ENCODE measurements around the gene TMEM127.

Gene TMEM127

DNA sequence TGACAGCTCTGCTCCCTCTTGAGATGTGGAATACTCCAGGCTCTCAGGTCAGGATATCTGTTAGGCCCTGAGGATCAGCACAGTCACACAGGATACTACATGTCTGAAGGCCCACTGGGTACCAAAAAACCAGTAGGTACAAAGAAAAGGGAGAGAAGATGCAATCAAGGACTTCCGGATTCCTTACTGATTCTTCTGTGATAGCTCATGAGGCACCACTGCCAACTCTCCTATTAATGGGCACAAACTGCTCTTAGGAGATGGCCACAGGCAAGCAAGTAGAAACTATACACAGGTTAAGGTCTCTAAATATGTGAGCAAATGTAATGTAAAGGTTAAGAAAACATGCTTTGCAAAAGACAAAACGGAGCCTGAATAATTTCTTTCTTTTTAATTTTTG is 3.5 kb downstream of the TMEM127 start:
- no peak for DNase-seq

GRCh38 chr2:96261328-96262003 is 4.3 kb downstream of the TMEM127 start:
- DNase-seq, result no peak

DNA sequence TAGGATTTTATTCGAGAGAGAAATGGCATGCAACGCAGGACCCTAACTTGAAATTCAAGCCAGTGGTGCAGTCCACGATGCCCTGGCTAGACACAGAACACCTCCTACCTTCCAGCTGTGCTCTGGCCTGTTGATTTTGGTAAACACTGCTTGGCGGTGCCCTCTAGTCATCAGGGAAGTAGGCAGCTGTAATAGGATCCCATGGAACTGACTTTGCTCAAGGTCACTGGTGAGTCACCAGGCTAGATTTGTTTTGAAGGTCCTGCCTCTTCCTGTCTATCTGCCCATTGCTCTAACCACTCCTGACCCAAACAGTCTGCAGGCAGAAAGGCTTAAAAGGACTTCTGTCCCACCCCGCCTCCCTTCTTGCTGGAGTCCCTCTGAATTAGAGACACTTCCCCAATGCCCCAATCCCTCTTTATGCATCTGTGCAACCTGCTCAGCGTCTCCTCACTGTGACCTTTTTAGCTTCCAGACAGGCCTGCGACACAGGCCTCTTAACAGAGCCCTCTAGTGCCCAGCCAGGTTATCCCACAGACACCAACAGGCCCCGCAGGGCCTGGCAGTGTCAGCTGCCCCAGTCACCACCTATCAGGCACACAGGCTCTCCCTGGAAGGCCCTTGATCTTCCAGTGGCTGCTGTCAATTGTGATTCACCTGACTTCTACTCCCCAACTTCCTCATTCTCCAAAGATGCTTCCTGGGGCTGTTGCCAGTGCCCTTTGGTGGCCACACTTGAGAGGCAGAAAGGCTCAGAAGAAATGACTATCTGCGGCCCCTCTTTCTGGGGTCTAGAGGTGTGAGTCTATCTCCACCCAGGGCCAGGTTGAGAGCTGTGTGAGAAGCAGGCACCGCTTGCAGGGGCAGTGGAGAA is 5.2 kb downstream of the TMEM127 start:
- peak; percentile 58 for DNase-seq

- no peak for DNase-seq
Observed at GRCh38 chr2:96259497-96259921, 6.3 kb downstream of the TMEM127 start.

GRCh38 chr2:96258166-96259022 is 7.4 kb downstream of the TMEM127 start:
- no peak for DNase-seq

DNA sequence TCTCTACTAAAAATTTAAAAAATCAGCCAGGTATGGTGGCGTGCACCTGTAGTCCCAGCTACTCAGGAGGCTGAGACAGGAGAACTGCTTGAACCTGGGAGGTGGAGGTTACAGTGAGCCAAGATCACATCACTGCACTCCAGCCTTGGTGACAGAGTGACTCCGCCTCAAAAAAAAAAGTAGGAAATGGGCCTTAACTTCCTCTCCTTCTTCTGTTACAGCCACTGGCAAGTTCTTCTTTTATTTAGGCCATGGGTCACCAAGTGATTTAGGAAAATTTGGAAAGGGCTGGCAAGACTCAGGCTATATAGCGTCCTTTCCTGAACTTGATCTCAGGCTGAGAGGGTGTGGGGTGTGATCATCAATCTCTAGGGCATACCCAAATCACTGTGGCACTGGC is 8.1 kb downstream of the TMEM127 start:
- DNase-seq, result peak; percentile 54

GRCh38 chr2:96256611-96257113 is 9.1 kb downstream of the TMEM127 start:
- peak; percentile 70 for DNase-seq

DNA sequence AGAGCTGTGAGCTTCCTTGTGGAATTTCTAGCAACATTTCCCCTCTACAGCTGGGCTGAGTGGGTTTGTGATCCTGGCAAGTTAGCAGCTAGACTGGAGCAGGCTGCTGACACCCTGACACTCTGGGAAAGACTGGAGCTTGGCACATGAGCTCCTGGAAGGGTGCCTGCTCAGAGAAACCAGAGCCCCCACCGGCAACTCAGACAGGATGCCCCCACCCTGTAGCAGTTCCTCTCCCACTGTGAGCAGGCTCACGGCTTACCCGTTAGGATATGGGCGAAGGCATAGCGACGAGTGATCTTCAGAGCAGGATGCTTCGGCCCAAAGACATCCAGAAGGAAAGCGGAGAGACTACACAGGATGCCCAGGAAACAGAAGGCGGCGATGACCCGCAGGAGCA is 11.2 kb downstream of the TMEM127 start:
- DNase-seq, result no peak

GRCh38 chr2:96253006-96253405 is 12.8 kb downstream of the TMEM127 start:
- DNase-seq, result no peak

- no peak for DNase-seq
Observed at GRCh38 chr2:96252526-96252925, 13.3 kb downstream of the TMEM127 start.

GRCh38 chr2:96251721-96252292 is 14.0 kb downstream of the TMEM127 start:
- DNase-seq, result no peak

GRCh38 chr2:96250188-96250587 is 15.6 kb downstream of the TMEM127 start:
- DNase-seq, result no peak

- no peak for DNase-seq
Observed at GRCh38 chr2:96249654-96250053, 16.1 kb downstream of the TMEM127 start.

DNA sequence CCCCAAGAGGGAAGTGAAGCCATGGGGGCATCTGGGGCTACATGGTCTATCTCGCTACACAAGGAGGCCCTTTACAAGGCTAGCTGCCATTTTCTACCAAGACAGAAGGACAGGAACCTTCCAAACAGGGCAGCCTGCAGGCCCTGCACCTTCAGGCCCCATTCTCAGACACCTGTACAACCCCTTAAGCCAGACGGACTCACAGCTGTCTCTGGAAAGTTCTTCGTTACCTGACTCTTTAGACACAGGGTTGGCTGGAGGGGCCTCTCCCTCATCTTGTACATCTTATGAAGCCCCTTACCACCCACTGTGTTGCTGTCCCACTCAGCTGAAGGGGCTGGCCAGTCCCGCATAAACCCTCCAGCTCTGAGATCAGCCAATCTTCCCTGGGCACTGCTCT is 17.2 kb downstream of the TMEM127 start:
- no peak for DNase-seq

GRCh38 chr2:96247896-96248295 is 17.9 kb downstream of the TMEM127 start:
- no peak for DNase-seq

DNA sequence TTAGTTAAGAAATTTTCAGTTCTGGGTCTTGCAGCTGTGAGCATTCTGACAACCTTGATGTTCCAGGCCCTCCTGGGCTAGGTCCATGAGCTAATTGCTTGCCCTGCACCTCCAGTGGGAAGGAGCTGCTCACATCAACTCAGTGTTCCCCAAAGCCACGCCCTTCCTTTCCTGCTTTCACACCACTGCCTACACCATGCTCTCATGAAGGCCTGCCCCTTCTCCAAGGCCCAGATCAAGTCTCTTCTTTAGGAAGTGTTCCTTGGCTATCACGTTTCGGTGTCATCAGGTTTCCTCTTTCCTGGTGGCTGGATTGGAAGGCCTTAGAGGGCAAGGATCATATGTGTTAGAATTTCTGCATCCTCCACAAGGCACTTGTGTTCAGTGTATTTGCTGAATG is 18.8 kb downstream of the TMEM127 start:
- DNase-seq, result no peak

DNA sequence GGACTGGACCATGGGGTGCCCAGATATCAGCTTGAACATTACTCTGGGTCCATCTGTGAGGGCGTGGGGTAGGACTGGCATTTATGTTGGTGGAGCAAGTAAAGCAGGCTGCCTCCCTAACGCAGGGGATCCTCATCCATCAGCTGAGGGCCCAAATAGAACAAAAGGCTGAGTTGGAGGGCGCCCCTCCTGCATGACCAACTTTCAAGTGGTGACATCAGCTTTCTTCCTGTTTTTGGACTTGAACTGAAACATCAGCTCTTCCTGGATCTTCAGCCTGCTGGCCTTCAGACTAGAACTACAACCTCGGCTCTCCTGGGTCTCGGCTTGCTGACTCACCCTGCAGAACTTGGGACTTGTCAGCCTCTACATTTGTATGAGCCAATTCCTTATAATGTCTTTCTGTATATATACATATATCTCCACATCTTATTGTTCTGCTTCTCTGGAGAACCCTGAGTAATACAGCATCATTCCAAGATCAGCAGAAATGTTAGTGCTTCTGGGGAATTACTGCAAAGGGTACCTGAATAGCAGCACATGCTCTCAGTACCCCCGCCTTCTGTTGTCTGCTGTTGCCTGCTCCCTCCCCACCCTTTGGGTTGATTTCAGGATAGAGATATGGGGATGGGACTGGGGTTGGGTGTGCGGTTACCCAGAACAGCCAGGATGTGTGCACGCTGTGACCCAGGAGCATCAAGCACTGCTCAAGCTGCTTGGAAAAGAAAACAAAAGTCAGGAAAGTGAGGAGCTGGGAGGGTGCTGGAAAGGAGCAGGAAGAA is 20.0 kb downstream of the TMEM127 start:
- no peak for DNase-seq

DNA sequence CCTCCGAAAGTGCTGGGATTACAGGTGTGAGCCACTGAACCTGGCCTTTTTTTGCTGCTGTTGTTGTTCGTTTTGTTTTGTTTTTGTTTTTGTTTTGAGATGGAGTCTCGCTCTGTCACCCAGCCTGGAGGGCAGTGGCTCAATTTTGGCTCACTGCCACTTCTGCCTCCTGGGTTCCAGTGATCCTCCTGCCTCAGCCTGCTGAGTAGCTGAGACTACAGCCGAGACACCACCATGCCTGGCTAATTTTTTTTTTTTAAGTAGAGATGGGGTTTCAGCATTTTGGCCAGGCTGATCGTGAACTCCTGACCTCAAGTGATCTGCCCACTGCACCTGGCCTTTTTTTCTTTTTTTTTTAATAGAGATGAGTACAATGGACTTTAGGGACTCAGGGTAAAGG is 22.0 kb downstream of the TMEM127 start:
- no peak for DNase-seq

DNA sequence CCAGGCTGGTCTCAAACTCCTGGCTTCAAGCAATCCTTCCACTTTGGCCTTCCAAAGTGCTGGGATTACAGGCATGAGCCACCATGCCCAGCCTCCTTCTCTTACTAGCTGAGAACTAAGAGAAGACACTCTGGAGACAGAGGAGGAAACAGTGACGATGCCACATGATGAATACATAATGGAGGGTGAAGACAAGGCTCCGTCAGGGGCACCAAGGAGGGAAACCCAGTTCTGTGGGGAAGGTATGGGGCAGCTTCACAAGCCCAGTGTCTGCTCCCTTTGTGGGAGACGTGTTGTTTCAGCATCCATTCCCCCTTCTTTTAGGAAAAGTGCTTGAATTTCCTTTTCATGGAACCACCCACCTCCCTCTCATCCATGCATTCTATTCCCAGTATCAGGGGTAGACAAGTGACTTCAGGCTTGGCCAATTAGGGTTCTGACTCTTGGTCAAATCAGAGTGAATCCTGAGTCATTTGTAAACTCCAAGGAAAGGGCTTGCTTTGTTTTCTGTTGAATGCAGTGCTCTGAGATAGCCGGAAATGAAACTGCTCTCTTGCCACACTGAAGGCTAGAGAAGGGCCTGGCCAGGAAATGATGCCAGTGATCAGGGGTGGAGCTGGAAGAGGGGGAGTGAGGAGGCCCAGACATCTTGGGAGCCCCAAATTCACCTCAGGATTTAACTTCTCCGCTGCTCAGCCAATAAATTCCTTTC is 23.7 kb downstream of the TMEM127 start:
- DNase-seq, result peak; percentile 71

DNA sequence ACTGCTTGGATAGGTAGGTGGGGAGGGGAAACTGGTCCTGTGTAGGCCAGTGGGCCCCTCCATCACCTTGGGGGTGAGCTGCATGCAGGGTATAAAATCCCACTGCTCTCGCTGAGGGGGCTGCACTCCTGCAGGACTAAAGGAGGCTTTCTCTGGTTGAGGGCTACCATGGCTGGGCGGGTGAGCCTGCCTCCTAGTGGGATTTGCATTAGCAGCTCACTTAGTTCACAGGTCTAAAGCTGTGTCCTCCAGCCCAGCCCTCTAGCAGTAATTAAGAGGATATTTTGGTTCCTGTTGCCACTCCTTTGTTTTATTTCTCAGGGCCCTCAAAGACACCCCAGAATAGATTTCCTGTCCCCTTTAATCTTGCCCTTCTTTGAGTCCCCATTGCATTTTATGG is 24.6 kb downstream of the TMEM127 start:
- DNase-seq, result no peak

GRCh38 chr2:96240341-96241038 is 25.3 kb downstream of the TMEM127 start:
- no peak for DNase-seq
